Occipital lobe (tissue), 3 donors: Measurements from ENCODE around the gene KLF11. TPM values are rescaled to one million over a fixed set of nuclear protein-coding genes. Genes with fewer than 3 reads are reported as not detected.
"Not testable (repeated sequence)": the region's sequence is repeated elsewhere in the genome, so short reads cannot be mapped to it uniquely, and the experiment has no call there.

Source experiments
- DNase-seq: peaks from one replicate; lab custom pipeline; 2025; lab: John Stamatoyannopoulos, UW
- small RNA-seq: library from RNA; depleted of rRNA; stranded (forward); fragments of <200 nt; gene quantifications from one replicate; pipeline ENCODE3, GENCODE V24; 2014
- total RNA-seq: library from RNA; depleted of rRNA; stranded (reverse); fragments of >200 nt; gene quantifications from one replicate; pipeline ENCODE4 v1.2.3, GENCODE V29; 2014

KLF11 gene
- total RNA-seq, 1 donor from 2014 or later, result 14.0 TPM

- no peak for DNase-seq
Measured at GRCh38 chr2:10084223-10084865, 41.0 kb downstream of the KLF11 start.

GRCh38 chr2:10085043-10085667 is 41.8 kb downstream of the KLF11 start:
- no peak for DNase-seq

- no peak for DNase-seq
Measured at GRCh38 chr2:10085668-10086059, 42.3 kb downstream of the KLF11 start.

GRCh38 chr2:10086950-10087349 is 43.6 kb downstream of the KLF11 start:
- no peak for DNase-seq

GRCh38 chr2:10087360-10087759 is 44.0 kb downstream of the KLF11 start:
- no peak for DNase-seq

GRCh38 chr2:10089565-10090190 is 46.3 kb downstream of the KLF11 start:
- no peak for DNase-seq

- DNase-seq, result no peak
Measured at GRCh38 chr2:10091182-10091888, 48.0 kb downstream of the KLF11 start.

- not testable (repeated sequence) for DNase-seq
Measured at GRCh38 chr2:10091889-10092244, 48.5 kb downstream of the KLF11 start.

GRCh38 chr2:10094271-10094814 is 51.0 kb downstream of the KLF11 start:
- no peak for DNase-seq

- DNase-seq, result no peak
Measured at GRCh38 chr2:10095175-10095574, 51.8 kb downstream of the KLF11 start.

GRCh38 chr2:10096641-10097040 is 53.3 kb downstream of the KLF11 start:
- DNase-seq, result no peak

GRCh38 chr2:10097352-10098148 is 54.2 kb downstream of the KLF11 start:
- DNase-seq, result peak; percentile 37

GRCh38 chr2:10101491-10101890 is 58.1 kb downstream of the KLF11 start:
- no peak for DNase-seq

GRCh38 chr2:10103179-10103578 is 59.8 kb downstream of the KLF11 start:
- no peak for DNase-seq

Small RNA genes lying within 50 kb of the gene (small RNA-seq; reads per million reads assigned to genes)
- gene RF00568, result not detected

Other genes with a start within 250 kb of the KLF11 start
- gene TAF1B, start 200.1 kb upstream of the KLF11 start, total RNA-seq, result 48.0 TPM
- gene GRHL1, start 91.9 kb upstream of the KLF11 start, total RNA-seq, result 4.1 TPM
- gene CYS1, start 36.9 kb downstream of the KLF11 start, total RNA-seq, result 2.0 TPM
- gene RRM2, start 79.2 kb downstream of the KLF11 start, total RNA-seq, result 4.8 TPM